Measurements from ENCODE around the gene UBE2Q2.
"Not testable (repeated sequence)": the region's sequence is repeated elsewhere in the genome, so short reads cannot be mapped to it uniquely, and the experiment has no call there.

UBE2Q2 gene

DNA sequence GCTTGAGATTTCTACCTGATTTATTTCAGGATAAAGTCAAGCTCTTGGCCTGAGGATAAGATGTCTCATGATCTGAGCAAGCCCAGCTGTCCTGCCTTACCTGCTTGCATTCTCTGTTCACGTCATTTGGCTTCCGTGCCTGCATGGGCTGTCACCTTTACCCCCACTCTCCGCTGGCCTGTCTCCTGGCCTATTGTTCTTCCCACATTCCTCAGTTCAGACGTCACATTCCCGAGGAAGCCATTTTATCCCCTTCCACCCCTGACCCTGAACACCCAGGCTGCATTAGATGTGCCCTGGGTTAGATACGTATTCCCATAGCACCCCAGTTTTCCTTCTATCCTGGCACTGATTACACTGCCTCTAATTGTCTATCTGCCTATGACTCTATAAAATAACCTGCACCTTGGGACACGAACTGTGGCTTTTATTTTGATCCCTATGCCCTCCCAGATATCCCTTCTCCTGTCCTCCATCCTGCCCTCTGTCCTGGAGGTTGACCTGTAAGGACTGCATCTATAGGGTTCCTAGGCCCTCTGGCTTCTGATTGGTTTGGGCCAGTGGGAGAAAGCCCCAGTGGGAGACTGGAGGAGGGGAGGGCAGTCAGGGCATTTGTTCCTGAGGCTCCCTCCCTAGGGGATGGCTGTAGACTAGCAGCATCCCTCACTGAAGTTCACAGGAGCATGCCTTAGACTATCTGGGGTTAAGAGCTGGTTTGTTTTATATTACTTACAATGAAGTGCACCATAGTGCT, 19.2 kb upstream of the UBE2Q2 start:
- DNase-seq (ENCODE audit: low spot score) = no peak

DNA sequence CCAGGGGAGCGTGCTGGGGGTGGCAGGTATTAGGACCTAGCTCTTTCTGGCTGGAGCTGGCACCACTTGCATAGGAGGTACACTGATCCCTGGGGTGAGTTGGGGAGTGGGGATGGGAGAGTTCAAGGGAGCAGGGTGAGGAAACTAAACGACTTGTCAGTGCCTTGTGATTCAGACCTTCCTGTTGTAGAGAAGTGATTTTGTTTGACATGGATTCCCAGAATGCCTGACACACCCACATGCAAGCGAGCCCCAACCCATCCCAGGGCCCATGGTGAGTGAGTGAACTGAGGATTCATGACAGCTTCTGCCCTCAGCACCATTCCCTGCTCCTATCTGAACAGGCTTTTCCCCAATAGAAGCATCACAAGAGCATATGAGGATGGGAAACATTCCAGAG, 15.6 kb upstream of the UBE2Q2 start:
- no peak for DNase-seq (ENCODE audit: low spot score)

DNA sequence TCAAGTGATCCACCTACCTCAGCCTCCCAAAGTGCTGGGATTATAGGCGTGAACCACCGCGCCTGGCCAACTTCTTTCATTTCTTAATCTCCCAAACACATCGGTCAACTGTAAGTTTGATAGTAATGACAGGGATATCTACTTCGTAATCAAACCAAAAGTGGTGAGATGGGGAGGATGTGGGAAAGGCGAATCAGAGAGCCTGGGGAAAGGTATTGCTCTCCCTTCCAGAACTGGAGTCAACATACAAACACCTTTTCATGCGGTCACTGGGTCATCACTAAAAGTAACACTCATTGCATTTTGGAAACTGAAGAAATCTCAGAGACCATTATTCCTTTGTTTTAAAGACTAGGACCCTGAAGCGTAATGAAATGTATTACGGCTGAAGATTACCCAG, 14.8 kb upstream of the UBE2Q2 start:
- no peak for DNase-seq (ENCODE audit: low spot score)

DNA sequence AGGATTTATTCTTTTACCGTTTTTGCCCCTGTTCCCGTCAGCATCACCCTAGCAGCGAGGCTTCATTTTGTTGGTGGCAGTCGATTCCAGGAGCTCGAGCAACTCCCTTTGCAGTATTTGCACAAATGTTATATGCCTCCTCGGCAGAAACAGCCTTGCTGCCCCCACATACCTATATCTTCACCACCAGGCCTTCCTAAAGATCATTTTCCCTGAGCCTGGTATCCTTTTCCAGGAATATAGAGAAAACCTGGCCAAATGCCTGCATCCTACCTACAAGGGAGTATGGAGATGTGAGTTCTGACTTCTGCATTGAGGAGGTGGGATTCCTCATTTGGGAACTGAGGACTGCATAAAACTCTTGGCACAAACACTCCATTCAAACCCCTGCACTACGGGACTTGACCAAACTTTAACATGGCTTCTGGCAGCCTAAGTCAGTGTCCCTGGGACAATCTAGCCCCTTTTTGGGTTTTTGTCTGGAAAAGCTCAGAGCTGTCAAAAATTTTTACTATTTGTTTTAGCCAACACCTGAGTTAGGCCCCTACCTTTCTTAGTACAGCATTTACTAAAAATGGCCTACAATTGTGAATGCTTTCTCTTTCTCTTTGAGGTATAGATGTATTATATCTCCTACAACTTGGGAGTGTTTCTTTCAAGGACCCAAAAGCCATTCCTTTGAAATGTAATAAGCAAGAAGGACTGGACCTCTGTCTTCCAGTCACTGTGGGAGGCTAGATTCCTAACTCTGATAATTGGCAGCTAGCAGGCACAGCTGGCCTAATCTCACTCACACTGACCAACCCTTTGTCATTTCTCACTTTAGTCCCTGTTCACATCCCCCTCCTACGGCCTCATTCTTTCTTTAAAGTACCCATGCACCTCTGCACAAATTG, 12.1 kb upstream of the UBE2Q2 start:
- DNase-seq (ENCODE audit: low spot score) = no peak

DNA sequence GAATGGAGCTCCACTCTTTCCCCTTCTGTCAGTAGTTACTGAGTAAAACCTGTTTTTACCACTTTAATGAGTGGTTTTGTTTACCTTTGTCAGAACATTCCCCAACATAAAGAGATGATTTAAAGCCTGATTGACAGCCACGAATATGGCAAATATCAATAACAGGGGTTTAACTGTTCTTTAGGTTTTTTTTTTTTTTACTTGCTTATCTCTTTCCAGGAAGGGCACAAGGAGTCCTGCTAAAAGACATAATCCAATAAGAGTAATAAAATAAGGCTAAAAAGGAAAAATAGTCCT, 11.5 kb upstream of the UBE2Q2 start:
- DNase-seq (ENCODE audit: low spot score) = no peak

DNA sequence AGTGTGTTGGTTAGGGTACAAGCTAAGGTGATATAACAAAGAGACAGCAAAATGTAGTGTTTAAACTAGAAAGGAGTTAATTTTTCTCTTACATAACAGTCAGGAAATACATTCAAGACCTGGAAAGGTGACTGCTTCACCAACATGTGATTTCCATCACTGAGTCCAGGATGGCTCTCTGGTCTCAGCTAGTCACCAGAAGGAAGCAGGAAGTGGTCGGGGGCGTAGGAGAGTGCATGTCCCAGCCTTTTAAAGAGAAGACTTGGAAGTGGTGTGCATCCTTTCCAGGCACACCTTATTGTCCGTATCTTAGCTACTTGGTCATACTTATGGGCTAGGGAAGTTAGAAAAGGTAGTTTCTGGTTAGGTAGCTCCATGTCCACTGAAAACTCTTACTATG, 11.1 kb upstream of the UBE2Q2 start:
- DNase-seq (ENCODE audit: low spot score) = no peak

DNA sequence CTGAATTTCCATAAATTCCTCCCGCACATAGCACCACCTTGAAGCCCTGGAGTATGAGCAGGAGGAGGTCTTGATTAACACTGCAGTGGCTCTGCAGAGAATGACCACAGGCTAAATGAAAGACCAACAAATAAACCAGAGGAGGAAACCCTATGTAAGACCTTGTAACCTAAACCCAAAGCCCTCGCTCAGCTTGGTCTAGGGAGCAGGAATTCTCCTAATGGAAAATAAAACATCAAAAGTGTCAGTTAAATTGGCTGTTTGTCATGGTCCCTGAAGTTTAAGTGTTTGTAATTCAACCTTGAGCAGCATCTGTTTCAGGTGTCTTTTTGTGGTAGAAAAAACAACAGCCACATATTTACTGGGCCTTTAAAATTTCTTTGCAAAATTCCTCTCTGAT, 9.2 kb upstream of the UBE2Q2 start:
- DNase-seq (ENCODE audit: low spot score) = no peak

DNA sequence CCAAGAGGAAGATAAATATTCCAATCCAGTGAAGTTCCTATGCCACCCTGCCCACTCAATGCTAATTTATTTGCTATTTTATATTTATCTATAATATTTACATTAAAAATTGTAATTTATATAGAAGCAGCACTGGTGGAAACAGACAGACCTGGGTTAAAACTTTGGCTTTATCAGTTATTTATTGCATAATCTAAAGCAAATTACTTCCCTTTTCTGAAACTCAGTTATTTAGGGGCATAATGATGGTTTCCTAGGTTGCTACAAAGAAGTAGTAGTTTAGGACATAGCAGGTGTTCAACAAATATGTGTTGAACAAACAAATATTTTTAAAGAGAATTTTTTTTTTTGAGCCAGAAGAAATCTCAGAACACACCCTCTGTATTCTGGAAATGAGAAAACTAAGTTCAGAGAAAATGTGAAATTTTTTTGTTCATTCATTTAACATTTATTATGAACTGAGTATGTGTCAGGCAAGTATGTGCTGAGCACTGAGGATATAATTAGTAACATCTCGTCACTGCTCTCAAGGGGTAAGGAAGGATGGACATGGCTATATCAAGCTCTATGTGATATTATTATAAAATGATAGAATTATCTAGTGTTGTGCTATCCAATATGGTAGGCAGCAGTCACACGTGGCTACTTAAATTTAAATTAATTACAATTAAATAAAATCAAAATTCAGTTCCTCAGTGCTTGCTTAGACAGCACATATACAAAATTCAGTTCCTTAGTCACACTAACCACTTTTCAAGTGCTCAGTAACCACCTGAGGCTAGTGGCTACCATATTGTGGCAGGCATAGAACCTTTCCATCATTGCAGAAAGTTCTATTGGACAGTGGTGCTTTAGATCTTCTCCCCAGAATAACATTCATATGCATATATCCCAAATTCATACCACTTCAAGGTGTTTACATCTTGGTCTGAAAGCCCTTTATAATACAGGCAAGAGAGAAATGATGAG, 7.0 kb upstream of the UBE2Q2 start:
- DNase-seq (ENCODE audit: low spot score) = no peak

DNA sequence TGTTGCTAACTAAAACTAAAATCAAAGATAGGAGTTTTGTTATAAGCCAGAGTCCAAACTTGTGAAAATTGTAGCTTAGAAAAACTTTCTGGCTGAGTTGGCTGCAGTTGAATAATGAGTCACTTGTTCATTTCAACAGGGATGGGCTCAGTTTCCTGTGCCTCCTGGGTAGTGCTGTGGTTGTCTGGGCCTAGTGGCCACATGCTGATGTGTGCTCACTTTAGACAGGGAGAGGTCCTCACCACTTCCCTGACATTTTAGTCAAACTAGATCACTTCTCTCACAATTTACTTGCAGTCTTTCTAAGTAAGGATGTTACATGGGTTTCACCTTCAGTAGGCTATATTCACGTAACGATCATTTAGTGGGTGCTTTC, 6.3 kb upstream of the UBE2Q2 start:
- peak; percentile 55 for DNase-seq (ENCODE audit: low spot score)

DNA sequence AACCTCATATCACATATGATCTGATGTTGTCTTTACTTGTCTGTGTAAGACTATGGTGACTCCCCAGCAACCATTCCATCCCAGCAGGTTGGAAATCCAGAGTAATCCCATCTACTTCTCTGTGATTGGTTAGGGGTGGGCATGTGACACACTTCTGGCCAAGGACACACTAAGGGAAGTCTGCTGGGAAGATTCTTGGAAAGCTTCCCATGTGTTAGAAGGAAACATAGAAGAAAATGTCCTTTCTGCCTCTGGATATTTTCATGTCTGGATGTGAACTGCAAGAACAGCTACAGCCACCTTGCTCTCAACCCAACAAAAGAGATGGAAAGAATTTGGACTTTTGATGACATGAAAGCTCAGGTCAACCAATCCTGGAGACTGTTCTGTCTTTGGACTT, 2.6 kb upstream of the UBE2Q2 start:
- no peak for DNase-seq (ENCODE audit: low spot score)

DNA sequence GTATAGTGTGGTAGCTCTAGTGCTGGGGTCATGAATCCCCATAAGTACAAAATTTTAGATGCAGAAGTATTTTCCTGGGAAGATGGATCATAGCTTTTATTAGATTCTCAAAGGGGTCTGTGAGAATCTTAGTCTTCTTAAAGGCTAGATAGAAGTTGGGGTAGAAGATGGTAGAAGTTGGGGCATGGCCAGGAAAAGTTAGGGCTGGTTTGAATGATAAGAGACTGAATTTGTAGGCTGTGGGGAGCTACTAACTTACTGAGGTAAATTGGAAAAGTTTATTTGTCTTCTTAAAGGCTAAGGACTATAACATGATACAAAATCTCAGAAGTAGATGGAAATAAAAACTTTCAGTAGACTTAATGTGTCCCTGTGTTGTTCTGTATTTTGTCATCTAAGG, 1.6 kb upstream of the UBE2Q2 start:
- no peak for DNase-seq (ENCODE audit: low spot score)

DNA sequence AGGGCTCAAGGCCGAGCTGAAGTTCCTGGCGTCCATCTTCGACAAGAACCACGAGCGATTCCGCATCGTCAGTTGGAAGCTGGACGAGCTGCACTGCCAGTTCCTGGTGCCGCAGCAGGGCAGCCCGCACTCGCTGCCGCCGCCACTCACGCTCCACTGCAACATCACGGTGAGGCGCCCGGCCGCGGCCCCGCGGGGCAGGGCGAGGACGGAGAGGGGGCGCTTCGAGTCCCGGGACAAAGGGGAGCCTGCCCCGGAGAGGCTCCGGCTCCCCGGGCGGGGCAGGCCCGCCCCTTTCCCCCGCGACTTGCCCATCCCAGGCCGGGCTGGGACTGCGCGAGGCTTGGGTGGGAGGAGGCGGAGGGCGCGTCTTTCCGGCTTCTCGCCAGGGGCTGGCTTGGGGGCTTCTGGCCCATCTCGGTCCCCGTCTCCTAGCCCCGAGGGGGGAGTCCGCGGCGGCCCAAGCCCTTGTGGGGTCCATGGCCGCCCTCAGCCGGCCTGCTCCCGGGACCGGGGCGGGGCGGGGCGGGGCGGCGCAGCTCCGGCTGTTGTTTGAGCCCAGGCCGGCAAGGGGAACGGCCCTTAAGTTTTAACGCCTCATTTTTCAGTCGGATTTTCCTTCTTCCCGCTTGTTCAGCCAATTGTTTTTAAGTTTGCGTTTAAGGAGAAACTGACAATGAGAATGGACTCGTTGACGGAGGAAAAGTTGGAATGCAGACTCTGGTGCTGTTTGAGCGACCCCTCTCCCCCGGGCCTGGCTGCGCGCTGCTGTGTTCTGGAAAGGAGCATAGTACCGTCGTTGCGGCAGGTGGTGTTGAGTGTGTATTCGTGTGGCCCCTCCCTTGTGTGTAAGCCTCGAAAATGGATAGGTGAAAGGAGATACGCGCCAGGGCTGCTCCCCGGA, 683 bp downstream of the UBE2Q2 start:
- peak; percentile 52 for DNase-seq (ENCODE audit: low spot score)

DNA sequence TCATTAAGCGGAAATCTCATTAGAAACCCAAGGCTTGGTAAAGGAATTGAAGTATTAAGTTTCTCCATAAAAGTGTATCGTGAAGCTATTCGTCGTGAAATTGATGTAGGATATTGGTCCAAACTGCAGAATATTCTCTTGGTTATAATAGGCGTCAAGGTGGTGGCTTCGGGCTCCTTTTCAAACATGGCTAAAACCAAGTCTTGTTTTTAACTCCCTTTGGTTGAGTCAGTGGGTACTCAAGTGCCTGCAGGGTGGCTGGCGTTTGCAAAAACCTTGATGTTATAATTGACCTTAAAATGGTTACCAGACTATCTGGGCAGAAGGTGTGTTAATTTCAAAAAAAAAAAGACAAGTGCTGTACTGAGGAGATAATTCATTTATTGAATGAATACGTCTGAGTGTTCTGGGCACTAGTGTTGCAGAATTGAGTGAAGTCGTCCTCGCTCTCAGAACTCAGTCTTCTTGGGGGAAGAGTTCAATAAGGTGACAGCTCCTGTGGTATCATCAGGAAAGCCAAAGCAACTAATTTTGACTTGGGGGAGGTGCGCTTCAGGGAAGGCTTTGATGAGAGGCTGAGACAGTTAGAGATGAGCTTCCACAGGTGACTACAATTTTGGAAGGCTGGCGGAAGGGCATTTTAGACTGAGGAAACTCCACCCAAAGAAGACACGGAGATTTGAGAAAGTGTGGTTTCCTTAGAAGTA, 1.5 kb downstream of the UBE2Q2 start:
- peak; percentile 29 for DNase-seq (ENCODE audit: low spot score)

DNA sequence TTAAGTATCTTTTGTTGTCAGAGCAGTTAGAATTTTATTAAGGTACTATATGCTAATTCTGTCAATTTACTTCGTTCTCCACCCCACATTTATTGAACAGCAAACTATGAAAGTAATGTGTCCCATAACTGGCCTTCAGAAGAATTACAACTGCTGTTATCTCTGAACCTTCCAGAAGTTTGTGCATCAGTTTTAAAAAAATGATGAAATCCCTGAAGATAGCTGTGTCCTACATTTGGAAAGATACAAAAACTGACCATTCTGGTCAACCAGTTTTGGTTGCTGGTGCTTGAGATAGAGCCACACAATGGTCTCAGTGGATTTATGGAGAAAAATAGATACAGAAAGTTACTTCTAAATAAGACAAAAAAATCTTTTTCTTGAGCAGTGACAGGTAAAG, 5.9 kb downstream of the UBE2Q2 start:
- no peak for DNase-seq (ENCODE audit: low spot score)

DNA sequence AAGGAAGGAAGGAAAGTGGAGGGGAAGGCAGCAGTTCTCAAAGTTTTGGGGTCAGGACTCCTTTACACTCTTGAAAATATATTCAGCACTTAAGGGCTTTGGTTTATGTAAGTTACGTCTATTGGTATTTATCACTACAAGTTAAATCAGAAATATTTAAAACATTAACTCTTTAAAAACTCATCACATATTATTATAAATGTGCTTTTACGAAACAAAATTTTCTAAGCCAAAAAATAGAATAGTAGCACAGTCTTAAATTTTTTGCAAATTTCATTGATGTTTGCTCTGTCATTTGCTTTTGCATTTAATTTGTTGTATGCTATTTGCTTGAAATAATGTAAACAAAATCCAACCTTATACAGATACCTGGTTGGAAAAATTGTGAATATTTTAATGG, 7.5 kb downstream of the UBE2Q2 start:
- no peak for DNase-seq (ENCODE audit: low spot score)

DNA sequence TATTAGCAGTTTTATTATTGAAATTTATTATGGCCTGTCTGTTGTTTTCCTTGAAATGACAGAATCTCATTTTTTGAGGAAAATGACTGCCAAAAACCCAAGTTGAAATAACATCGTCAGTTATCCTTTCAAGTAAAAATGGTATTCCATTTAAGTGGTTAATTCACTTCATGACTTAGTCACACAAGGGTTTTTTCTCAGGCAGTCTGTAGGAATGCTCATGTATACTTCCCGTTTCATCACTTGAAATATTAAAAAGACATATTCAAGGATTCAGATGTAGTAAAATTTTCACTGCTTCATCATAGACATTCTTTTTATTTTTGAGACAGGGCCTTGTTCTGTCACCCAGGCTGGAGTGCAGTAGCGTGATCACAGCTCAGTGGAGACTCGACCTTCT, 8.3 kb downstream of the UBE2Q2 start:
- DNase-seq (ENCODE audit: low spot score) = not testable (repeated sequence)

DNA sequence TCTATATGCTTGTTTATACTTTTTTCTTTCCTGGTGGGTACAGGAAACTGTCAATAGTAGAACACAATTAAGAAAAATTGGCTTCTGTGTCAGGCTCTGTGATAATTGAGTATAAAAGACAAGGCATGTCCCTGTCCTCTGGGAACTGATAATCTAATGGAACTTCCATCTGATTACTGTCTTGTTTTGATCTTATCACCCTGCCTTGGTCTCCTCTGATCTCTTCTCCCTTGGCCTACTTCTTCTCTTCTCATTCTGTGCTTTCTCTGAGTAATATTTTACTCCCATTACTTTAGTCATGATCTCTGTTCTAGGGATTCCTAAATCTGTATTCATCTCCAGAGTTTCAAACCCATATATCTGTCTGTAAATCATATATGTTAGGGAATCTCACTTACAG, 14.6 kb downstream of the UBE2Q2 start:
- no peak for DNase-seq (ENCODE audit: low spot score)

DNA sequence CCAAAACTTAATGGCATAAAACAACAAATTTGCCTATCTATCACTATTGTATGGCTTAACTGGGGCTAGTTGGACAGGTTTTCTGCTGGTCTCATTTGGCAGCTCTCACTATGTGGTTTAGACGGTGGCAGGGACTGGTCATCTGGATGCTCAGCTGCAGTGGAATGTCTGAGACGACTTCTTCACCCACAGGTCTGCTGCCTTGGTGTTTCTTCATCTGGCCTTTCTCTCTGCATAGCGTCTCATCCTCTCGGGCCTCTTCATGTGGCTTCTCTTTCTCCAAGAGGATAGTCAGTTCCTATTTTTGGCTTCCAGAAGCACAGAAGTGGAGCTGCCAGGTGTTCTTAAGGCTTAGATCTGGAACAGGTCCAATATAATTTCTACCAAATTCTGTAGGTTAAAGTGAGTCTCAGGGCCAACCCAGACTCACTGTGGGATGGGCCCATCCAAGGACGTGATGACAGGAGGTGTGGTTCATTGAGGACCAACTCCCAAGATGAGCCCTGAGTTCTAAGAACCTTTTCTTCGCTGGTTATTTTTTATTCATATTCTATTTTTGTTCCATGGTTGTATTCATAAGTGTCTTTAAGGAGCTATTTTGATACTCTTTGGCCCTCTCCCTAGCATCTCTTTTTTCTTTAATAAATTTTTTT, 18.6 kb downstream of the UBE2Q2 start:
- no peak for DNase-seq (ENCODE audit: low spot score)

DNA sequence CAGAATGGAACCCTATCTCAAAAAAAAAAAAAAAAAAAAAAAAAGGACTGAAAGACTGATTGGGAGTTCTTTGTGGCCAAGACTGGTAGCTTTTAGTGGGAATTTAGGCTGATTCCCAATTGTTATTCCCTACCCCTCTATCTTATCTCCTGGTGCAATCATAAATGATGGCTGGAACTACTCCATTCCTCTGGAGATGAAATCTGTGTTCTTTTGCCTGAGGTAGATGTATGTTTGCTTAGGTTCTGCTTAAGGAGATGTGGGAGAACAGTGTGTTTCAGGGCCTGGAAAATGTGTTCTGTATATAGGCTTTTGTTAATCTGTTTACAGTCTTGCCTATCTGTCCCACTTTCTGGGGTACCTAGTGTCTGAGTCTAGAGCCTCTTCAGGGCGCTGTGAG, 19.5 kb downstream of the UBE2Q2 start:
- no peak for DNase-seq (ENCODE audit: low spot score)
